NCI-H69 (cell line): ENCODE data around the gene RRAD.
A peak's percentile ranks its signal among the peaks of the same experiment; 100 is the strongest.
"Not testable (repeated sequence)": the region's sequence is repeated elsewhere in the genome, so short reads cannot be mapped to it uniquely, and the experiment has no call there.

Source experiments
- DNase-seq: peaks from one replicate; lab custom pipeline; 2025; lab: John Stamatoyannopoulos, UW

Gene RRAD

GRCh38 chr16:66900721-66901441, 24.5 kb downstream of the RRAD start:
- DNase-seq: no peak

- DNase-seq: peak; percentile 62
Measured at GRCh38 chr16:66899945-66900710, 25.2 kb downstream of the RRAD start.

GRCh38 chr16:66899310-66899944, 25.9 kb downstream of the RRAD start:
- no peak for DNase-seq

- DNase-seq: no peak
Measured at GRCh38 chr16:66898933-66899309, 26.4 kb downstream of the RRAD start.

- no peak for DNase-seq
Measured at GRCh38 chr16:66898207-66898606, 27.1 kb downstream of the RRAD start.

- DNase-seq: not testable (repeated sequence)
Measured at GRCh38 chr16:66896682-66897081, 28.7 kb downstream of the RRAD start.

GRCh38 chr16:66895999-66896398, 29.3 kb downstream of the RRAD start:
- DNase-seq: no peak

GRCh38 chr16:66895689-66895979, 29.7 kb downstream of the RRAD start:
- DNase-seq: no peak

GRCh38 chr16:66894948-66895688, 30.2 kb downstream of the RRAD start:
- peak; percentile 64 for DNase-seq

GRCh38 chr16:66894055-66894454, 31.3 kb downstream of the RRAD start:
- DNase-seq: no peak

GRCh38 chr16:66891797-66892196, 33.5 kb downstream of the RRAD start:
- DNase-seq: no peak

GRCh38 chr16:66891360-66891759, 34.0 kb downstream of the RRAD start:
- DNase-seq: no peak

- no peak for DNase-seq
Measured at GRCh38 chr16:66890799-66891198, 34.5 kb downstream of the RRAD start.

- DNase-seq: no peak
Measured at GRCh38 chr16:66889622-66890021, 35.7 kb downstream of the RRAD start.

GRCh38 chr16:66888647-66889615, 36.4 kb downstream of the RRAD start:
- no peak for DNase-seq

GRCh38 chr16:66886914-66887313, 38.4 kb downstream of the RRAD start:
- no peak for DNase-seq

- DNase-seq: no peak
Measured at GRCh38 chr16:66886321-66886720, 39.0 kb downstream of the RRAD start.

GRCh38 chr16:66885491-66885890, 39.8 kb downstream of the RRAD start:
- DNase-seq: no peak

- no peak for DNase-seq
Measured at GRCh38 chr16:66882702-66883101, 42.6 kb downstream of the RRAD start.

GRCh38 chr16:66881964-66882508, 43.3 kb downstream of the RRAD start:
- DNase-seq: no peak

- DNase-seq: no peak
Measured at GRCh38 chr16:66881560-66881959, 43.8 kb downstream of the RRAD start.
